Measurements from ENCODE around the gene PUSL1.

The PUSL1 gene

GRCh38 chr1:1356796-1357401, 48.5 kb downstream of the PUSL1 start:
- no peak for DNase-seq

GRCh38 chr1:1357871-1358432, 49.6 kb downstream of the PUSL1 start:
- no peak for DNase-seq

GRCh38 chr1:1358433-1359271, 50.3 kb downstream of the PUSL1 start, which contains the start of gene MXRA8:
Gene MXRA8, minus strand, starts transcription at chr1:1358555. Its CDS starts 51 bp downstream, at chr1:1358504.
- DNase-seq = no peak

GRCh38 chr1:1359308-1359663, 50.9 kb downstream of the PUSL1 start:
- DNase-seq = no peak

- no peak for DNase-seq
Observed at GRCh38 chr1:1359664-1360468, 51.5 kb downstream of the PUSL1 start.

GRCh38 chr1:1360506-1361169, 52.2 kb downstream of the PUSL1 start:
- no peak for DNase-seq
